ENCODE results near the gene MED26. TPM values are rescaled to one million over a fixed set of nuclear protein-coding genes. Genes with fewer than 3 reads are reported as not detected.

Gene MED26
- total and polyA plus RNA-seq, 2 of the 13 experiments (the other 11 are each of a cell fraction or from before 2014, with no cell fraction given): 3.5 to 3.8 TPM

- TF ChIP-seq IRF9 (CRISPR knock-in tag; IDR thresholded peaks at IDR 0.05; ENCODE audit: borderline replicate concordance): no peak
- TF ChIP-seq REPIN1 (CRISPR knock-in tag; IDR thresholded peaks at IDR 0.05; ENCODE audit: borderline replicate concordance, low read depth): peak; percentile 67
- TF ChIP-seq TBX2 (CRISPR knock-in tag; IDR thresholded peaks at IDR 0.05; ENCODE audit: borderline replicate concordance): peak; percentile 69; the same call in 1 of the 2 replicates
- no peak; the same call in 1 of the 2 replicates for TF ChIP-seq ZNF552 (CRISPR knock-in tag; IDR thresholded peaks at IDR 0.05; ENCODE audit: borderline replicate concordance)
- TF ChIP-seq PAX8 (CRISPR knock-in tag; IDR thresholded peaks at IDR 0.05; ENCODE audit: borderline replicate concordance): no peak
- no peak for TF ChIP-seq NFIC (IDR thresholded peaks at IDR 0.05; ENCODE audit: low read length)
- TF ChIP-seq SKI (IDR thresholded peaks at IDR 0.05; ENCODE audit: partially characterized antibody): no peak
- TF ChIP-seq MIER2 (CRISPR knock-in tag; IDR thresholded peaks at IDR 0.05): peak; percentile 31; the same call in 1 of the 2 replicates
- TF ChIP-seq CTCF (CRISPR knock-in tag; IDR thresholded peaks at IDR 0.05): peak; percentile 91
- peak; percentile 99 for TF ChIP-seq NFYC (CRISPR knock-in tag; IDR thresholded peaks at IDR 0.05)
- TF ChIP-seq ZNF281 (CRISPR knock-in tag; IDR thresholded peaks at IDR 0.05; ENCODE audit: borderline replicate concordance): peak; percentile 54; the same call in 1 of the 2 replicates
- no peak for TF ChIP-seq SIN3B (IDR thresholded peaks at IDR 0.05; ENCODE audit: low read length)
- no peak for TF ChIP-seq CSRNP2 (CRISPR knock-in tag; conservative IDR thresholded peaks at IDR 0.05; ENCODE audit: low read depth)
- TF ChIP-seq KLF13 (CRISPR knock-in tag; IDR thresholded peaks at IDR 0.05): no peak
- TF ChIP-seq TBX3 (IDR thresholded peaks at IDR 0.05; ENCODE audit: borderline replicate concordance): no peak
- TF ChIP-seq SAP130 (CRISPR knock-in tag; IDR thresholded peaks at IDR 0.05; ENCODE audit: low read depth): peak; percentile 88
- TF ChIP-seq GATA4 (IDR thresholded peaks at IDR 0.05; ENCODE audit: borderline replicate concordance, low read depth): peak; percentile 64; the same call in 1 of the 2 replicates
Measured at GRCh38 chr19:16659832-16660708, 32.1 kb upstream of the MED26 start, which contains the start of gene SMIM7 (continued).
